SH-SY5Y (cell line): ENCODE results near the gene TSEN34.

Experiments used
- GATA2 ChIP-seq: IDR thresholded peaks from 2 replicates; pipeline ENCODE4 v1.6.1; 2011; ENCODE audit warnings: mild to moderate bottlenecking, low read depth, low read length
- GATA3 ChIP-seq: IDR thresholded peaks from 2 replicates; pipeline ENCODE4 v1.6.1; 2011; ENCODE audit warnings: low read depth, mild to moderate bottlenecking, low read length, moderate library complexity

DNA sequence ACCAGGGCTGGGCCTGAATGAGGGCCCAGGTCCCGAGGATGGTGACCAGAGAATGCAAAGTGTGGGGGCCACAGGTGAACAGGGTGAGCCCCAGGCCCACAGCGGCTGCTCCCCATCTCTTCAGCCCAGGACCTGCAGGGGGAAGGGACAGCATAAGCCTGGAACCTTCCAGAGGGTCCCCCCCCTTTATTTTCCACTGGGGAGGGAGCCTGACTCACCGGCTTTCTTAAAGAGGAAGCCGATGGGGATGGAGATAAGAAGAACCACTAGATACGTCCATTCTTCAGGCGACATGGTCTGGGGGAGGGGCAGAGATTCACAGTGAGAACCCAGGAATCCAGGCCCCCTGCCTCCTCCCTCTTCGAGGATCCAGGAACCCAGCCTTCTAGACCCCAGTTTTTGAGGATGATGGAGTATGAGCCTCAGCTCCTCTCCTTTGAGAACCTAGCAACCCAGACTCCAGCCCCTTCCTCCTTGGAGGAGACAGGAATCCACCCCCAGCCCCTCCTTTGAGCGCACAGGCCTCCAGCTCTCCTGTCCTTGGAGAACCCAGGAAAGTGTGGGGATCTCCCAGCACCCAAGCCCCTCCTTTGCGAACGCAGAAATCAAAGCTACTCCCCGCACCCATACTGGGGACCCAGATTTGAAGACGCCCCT is 2.8 kb upstream of the TSEN34 start:
- TF ChIP-seq GATA3 (no peak), GATA2 (no peak)
